H1 (cell line): ENCODE results near the gene TGFBR2. TPM values are rescaled to one million over a fixed set of nuclear protein-coding genes. Genes with fewer than 3 reads are reported as not detected.

Experiments
- CTCF ChIA-PET: fragments of 300-600 bp; sonication (Branson Sonifier 250); formaldehyde crosslinking; loops from one replicate; lab custom pipeline; 2021; ENCODE audit not compliant: partially characterized antibody; lab: Charles Lee
- POLR2A ChIA-PET: fragments of 300-600 bp; sonication (Branson Sonifier 250); formaldehyde crosslinking; loops from one replicate; lab custom pipeline; 2021; ENCODE audit warnings: inconsistent platforms; ENCODE audit not compliant: partially characterized antibody; lab: Charles Lee
- DNase-seq, 2 experiments: peaks; one replicate each; pipeline versions ENCODE4 v3.0.0 to v3.0.0-alpha.2; 2010 to 2022; ENCODE audit warnings: low spot score in 2 of 2, low read depth in 1 of 2, mixed read lengths in 1 of 2
- FAIRE-seq: peaks from 2 replicates; lab custom pipeline; 2011; peaks lifted over from hg19 to GRCh38; lab: Jason Lieb, UNC
- H2AFZ ChIP-seq: 2 replicates; pipeline ENCODE4 v1.8.1; 2012; ENCODE audit warnings: low read length, inconsistent platforms
- H2AK5ac ChIP-seq: 2 replicates; pipeline ENCODE4 v1.6.1; 2013; ENCODE audit warnings: low read depth, low read length
- H2BK120ac ChIP-seq: replicated peaks from 2 replicates; pipeline ENCODE3; 2013; ENCODE audit warnings: low read depth, low read length, inconsistent platforms
- H2BK12ac ChIP-seq: 2 replicates; pipeline ENCODE4 v1.6.1; 2013; ENCODE audit warnings: low read depth, low read length
- H2BK15ac ChIP-seq: 2 replicates; pipeline ENCODE4 v1.6.1; 2013; ENCODE audit warnings: low read length
- H2BK20ac ChIP-seq: 2 replicates; pipeline ENCODE4 v1.6.1; 2013; ENCODE audit warnings: low read length
- H2BK5ac ChIP-seq: 2 replicates; pipeline ENCODE4 v1.6.1; 2013; ENCODE audit warnings: low read depth, low read length
- H3K14ac ChIP-seq: 2 replicates; pipeline ENCODE4 v1.6.1; 2013; ENCODE audit warnings: inconsistent platforms; ENCODE audit not compliant: insufficient read length
- H3K18ac ChIP-seq: 2 replicates; pipeline ENCODE4 v1.6.1; 2013; ENCODE audit warnings: low read length; ENCODE audit errors: extremely low read depth
- H3K23ac ChIP-seq: 2 replicates; pipeline ENCODE4 v1.6.1; 2013; ENCODE audit warnings: inconsistent platforms; ENCODE audit not compliant: insufficient read length
- H3K23me2 ChIP-seq: 2 replicates; pipeline ENCODE4 v1.6.1; 2013; ENCODE audit warnings: low read depth, low read length
- H3K27ac ChIP-seq: 2 replicates; pipeline ENCODE4 v1.6.1; 2011; ENCODE audit warnings: low read depth, low read length, inconsistent platforms
- H3K27me3 ChIP-seq, 4 experiments: replicated peaks in 1 of 4; 1 replicate in 1 of 4; 2 replicates in 3 of 4; pipeline versions ENCODE4 v1.6.1 to v1.8.1; 2011 to 2013; ENCODE audit warnings: low read length in 3 of 4, mild to moderate bottlenecking in 3 of 4, inconsistent platforms in 2 of 4, mixed read lengths in 2 of 4, moderate library complexity in 1 of 4; ENCODE audit not compliant: control insufficient read depth in 3 of 4, insufficient read depth in 3 of 4; ENCODE audit errors: extremely low read depth in 1 of 4
- H3K36me3 ChIP-seq, 4 experiments: 2 replicates each; pipeline versions ENCODE4 v1.6.1 to v1.8.1; 2011 to 2013; ENCODE audit warnings: mild to moderate bottlenecking in 4 of 4, low read length in 3 of 4, moderate library complexity in 2 of 4, control low read depth in 1 of 4, inconsistent platforms in 1 of 4; ENCODE audit not compliant: insufficient read depth in 4 of 4, control insufficient read depth in 2 of 4
- H3K4ac ChIP-seq: replicated peaks from 2 replicates; pipeline ENCODE3; 2013; ENCODE audit warnings: low read length, low read depth, mixed read lengths, inconsistent platforms; ENCODE audit not compliant: insufficient read length
- H3K4me1 ChIP-seq, 4 experiments: replicated peaks in 1 of 4; 1 replicate in 1 of 4; 2 replicates in 3 of 4; pipeline versions ENCODE4 v1.6.1 to v1.8.1; 2011 to 2013; ENCODE audit warnings: low read length in 3 of 4, inconsistent platforms in 2 of 4, mixed read lengths in 1 of 4; ENCODE audit not compliant: insufficient read depth in 4 of 4, control insufficient read depth in 3 of 4
- H3K4me2 ChIP-seq, 2 experiments: 2 replicates each; pipeline versions ENCODE4 v1.6.1 to v1.8.1; 2011 to 2013; ENCODE audit warnings: low read depth in 2 of 2, low read length in 2 of 2, control low read depth in 1 of 2, inconsistent platforms in 1 of 2, mild to moderate bottlenecking in 1 of 2; ENCODE audit not compliant: insufficient read depth in 1 of 2
- H3K4me3 ChIP-seq, 4 experiments: fragments of 200-600, 300-600 bp in 1 of 4; sonication (generic), shearing (Covaris generic), sonication (Bioruptor Twin) in 1 of 4; 2 replicates each; pipeline versions ENCODE4 v1.5.1 to v1.8.1; 2011 to 2016; ENCODE audit warnings: low read length in 4 of 4, low read depth in 3 of 4, control low read depth in 2 of 4, inconsistent platforms in 2 of 4, mild to moderate bottlenecking in 2 of 4, mixed read lengths in 1 of 4, moderate library complexity in 1 of 4; ENCODE audit not compliant: insufficient read depth in 2 of 4; ENCODE audit errors: extremely low read depth in 1 of 4
- H3K56ac ChIP-seq: replicated peaks from 2 replicates; pipeline ENCODE3; 2013; ENCODE audit warnings: low read depth, mild to moderate bottlenecking, mixed read lengths, low read length, inconsistent platforms; ENCODE audit not compliant: insufficient read length
- H3K79me1 ChIP-seq: 2 replicates; pipeline ENCODE4 v1.6.1; 2013; ENCODE audit warnings: low read depth, low read length, control low read depth
- H3K79me2 ChIP-seq, 2 experiments: 2 replicates each; pipeline versions ENCODE4 v1.6.1 to v1.8.1; 2012 to 2013; ENCODE audit warnings: low read length in 2 of 2, mild to moderate bottlenecking in 2 of 2, inconsistent platforms in 1 of 2; ENCODE audit not compliant: insufficient read depth in 2 of 2, control insufficient read depth in 1 of 2
- H3K9ac ChIP-seq, 4 experiments: replicated peaks in 1 of 4; 1 replicate in 1 of 4; 2 replicates in 3 of 4; pipeline versions ENCODE4 v1.6.1 to v1.8.1; 2011 to 2013; ENCODE audit warnings: low read depth in 3 of 4, low read length in 3 of 4, control low read depth in 2 of 4, mild to moderate bottlenecking in 2 of 4, moderate library complexity in 2 of 4, inconsistent platforms in 1 of 4; ENCODE audit errors: extremely low read depth in 1 of 4
- H3K9me3 ChIP-seq, 2 experiments: 2 replicates each; pipeline versions ENCODE4 v1.6.1 to v1.8.1; 2012 to 2013; ENCODE audit warnings: mild to moderate bottlenecking in 2 of 2, moderate library complexity in 2 of 2, control low read depth in 1 of 2, inconsistent platforms in 1 of 2, low read depth in 1 of 2, low read length in 1 of 2, mixed read lengths in 1 of 2; ENCODE audit not compliant: insufficient read depth in 2 of 2
- H4K20me1 ChIP-seq, 2 experiments: replicated peaks in 1 of 2; 2 replicates each; pipeline versions ENCODE3 to v1.8.1; 2011 to 2013; ENCODE audit warnings: inconsistent platforms in 2 of 2, low read length in 2 of 2, mild to moderate bottlenecking in 1 of 2; ENCODE audit not compliant: insufficient read depth in 2 of 2, control insufficient read depth in 1 of 2
- H4K5ac ChIP-seq: 2 replicates; pipeline ENCODE4 v1.6.1; 2013; ENCODE audit warnings: low read length, low read depth, mixed read lengths, inconsistent platforms; ENCODE audit not compliant: insufficient read length
- H4K8ac ChIP-seq: 2 replicates; pipeline ENCODE4 v1.8.0; 2013; ENCODE audit warnings: mild to moderate bottlenecking, moderate library complexity, low read length, inconsistent platforms; ENCODE audit not compliant: insufficient read depth; ENCODE audit errors: extremely low read depth
- H4K91ac ChIP-seq: replicated peaks from 2 replicates; pipeline ENCODE3; 2013; ENCODE audit warnings: low read length, mixed read lengths, inconsistent platforms; ENCODE audit not compliant: insufficient read length
- ASH2L ChIP-seq: fragments of 200-600, 300-600 bp; sonication (generic); IDR thresholded peaks from one replicate; pipeline ENCODE4 v1.7.1; 2017; ENCODE audit warnings: low read length
- BRCA1 ChIP-seq: IDR thresholded peaks from 2 replicates; pipeline ENCODE4 v1.6.1; 2012; ENCODE audit warnings: low read depth, low read length, improper control_type of control experiment
- CHD1 ChIP-seq: IDR thresholded peaks from 2 replicates; pipeline ENCODE4 v1.6.1; 2012; ENCODE audit warnings: low read depth, low read length, improper control_type of control experiment
- POLR2A ChIP-seq, 2 experiments: IDR thresholded peaks; 1 replicate in 1 of 2; 2 replicates in 1 of 2; pipeline ENCODE4 v1.6.1; 2011; ENCODE audit warnings: low read depth in 2 of 2, low read length in 2 of 2, mild to moderate bottlenecking in 2 of 2; ENCODE audit errors: control extremely low read depth in 1 of 2
- SIN3A ChIP-seq, 2 experiments: IDR thresholded peaks in 1 of 2; conservative IDR thresholded peaks in 1 of 2; 2 replicates each; pipeline ENCODE4 v1.6.1; 2011 to 2012; ENCODE audit warnings: low read length in 2 of 2, improper control_type of control experiment in 1 of 2, low read depth in 1 of 2, mild to moderate bottlenecking in 1 of 2
- SP1 ChIP-seq: IDR thresholded peaks from 2 replicates; pipeline ENCODE4 v1.6.1; 2011; ENCODE audit warnings: low read depth, low read length
- TBP ChIP-seq: IDR thresholded peaks from 2 replicates; pipeline ENCODE4 v1.6.1; 2011; ENCODE audit warnings: low read depth, low read length, improper control_type of control experiment
- YY1 ChIP-seq: IDR thresholded peaks from 2 replicates; pipeline ENCODE4 v1.6.1; 2011; ENCODE audit warnings: low read depth, mild to moderate bottlenecking, low read length
- WGBS, 2 experiments: shearing (Covaris generic) in 1 of 2; methylation state at CpG; one replicate each; pipeline versions ENCODE4 v1.1.6 to v1.1.7; 2013 to 2015; ENCODE audit warnings: low lambda C conversion rate in 2 of 2, mixed read lengths in 2 of 2, inconsistent platforms in 1 of 2, low coverage in 1 of 2, missing lambda C conversion rate in 1 of 2; ENCODE audit not compliant: insufficient replicate concordance in 2 of 2, insufficient coverage in 1 of 2, insufficient read length in 1 of 2; ENCODE audit errors: extremely low coverage in 1 of 2, missing lambda C conversion rate in 1 of 2; 5-methylcytosine and 5-hydroxymethylcytosine counted together
- polyA plus RNA-seq, 7 experiments: library from polyadenylated mRNA; depleted of rRNA in 3 of 7; stranded (reverse) in 5 of 7; unstranded in 2 of 7; fragments of >200 nt in 5 of 7; fragments of 200-250 nt in 2 of 7; gene quantifications; 1 replicate in 5 of 7; 2 replicates in 1 of 7; 4 replicates in 1 of 7; pipeline versions ENCODE4 v1.2.1 to v1.2.3, GENCODE V29; 2011 to 2013; ENCODE audit warnings: missing spikeins in 2 of 7, mixed read lengths in 2 of 7
- total RNA-seq: library from RNA; stranded (reverse); fragmentation: NEBNext Ultra II Directional; extraction: Animal tissue kit (Norgen Biotek cat#: 25700); gene quantifications from 2 replicates; pipeline ENCODE4 v1.2.1, GENCODE V29; 2021

The TGFBR2 gene
- total and polyA plus RNA-seq, 2 of the 8 experiments (the other 6 are each of a cell fraction or from before 2014, with no cell fraction given) = 4.2 to 7.4 TPM

DNA sequence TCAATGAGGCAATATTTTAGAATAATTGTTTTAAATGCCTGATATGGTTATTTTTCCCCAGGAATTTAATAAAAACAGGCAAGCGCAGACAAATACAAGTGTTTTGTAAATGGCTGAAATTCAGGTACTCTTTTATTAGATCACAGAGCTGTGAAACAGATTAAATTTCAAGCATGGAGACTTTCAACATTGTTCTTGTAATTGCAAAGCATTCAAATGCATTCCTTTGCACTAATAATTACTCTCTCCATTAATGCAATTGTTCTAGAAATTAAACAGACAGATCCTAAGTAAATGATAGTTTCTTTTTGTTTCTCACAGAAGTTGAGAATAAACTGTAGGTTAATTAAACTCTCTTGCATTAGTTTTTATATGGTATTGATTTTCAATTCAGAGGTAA, 42.4 kb upstream of the TGFBR2 start:
- H3K79me1 ChIP-seq = no peaks in the 10 kb centered on the region
- no peak for TF ChIP-seq TBP
- no peak for TF ChIP-seq CHD1
- no peak for TF ChIP-seq BRCA1
- TF ChIP-seq YY1 = no peak
- TF ChIP-seq POLR2A (IDR thresholded peaks at IDR 0.05; ENCODE audit: control extremely low read depth in 1 of 2, low read depth in 2 of 2, low read length in 2 of 2) = no peak
- TF ChIP-seq SIN3A (conservative IDR thresholded peaks at IDR 0.05 in 1 of 2, IDR thresholded peaks at IDR 0.05 in 1 of 2; ENCODE audit: low read depth in 1 of 2, low read length in 2 of 2) = no peak
- TF ChIP-seq SP1 = no peak
- TF ChIP-seq ASH2L = no peak

More for the DNA sequence above, 42.4 kb upstream of the TGFBR2 start:
- FAIRE-seq = no peak
- Histone ChIP-seq H4K91ac (no peak overlapping the region), H2BK12ac (no peak overlapping the region), H4K8ac (no peak overlapping the region), H3K4me3 (no peak overlapping the region), H3K9ac (no peak overlapping the region), H3K4me1 (0 out of 7 replicates have a peak, but pooled peaks cover 0 to 2% (median 0%) of the 10 kb centered on the region in 4 experiments), H3K23me2 (no peaks in the 10 kb centered on the region), H4K5ac (no peak overlapping the region), H3K14ac (no peak overlapping the region), H2BK20ac (no peak overlapping the region), H3K23ac (no peak overlapping the region), H3K36me3 (no peaks in the 10 kb centered on the region), H3K9me3 (no peaks in the 10 kb centered on the region), H4K20me1 (no peaks in the 10 kb centered on the region), H3K18ac (no peak overlapping the region), H3K27ac (no peak overlapping the region), H3K56ac (no peak overlapping the region), H2BK15ac (no peak overlapping the region), H3K27me3 (no peaks in the 10 kb centered on the region), H2BK120ac (no peak overlapping the region), H3K4ac (no peak overlapping the region), H3K4me2 (no peak overlapping the region), H2BK5ac (no peak overlapping the region), H2AFZ (no peak overlapping the region), H3K79me2 (no peaks in the 10 kb centered on the region), H2AK5ac (no peak overlapping the region)
- ChIA-PET CTCF (no interaction called here), POLR2A (no interaction called here)
- no peak for DNase-seq
- WGBS, 2 experiments = 91% methylated on average over 1 of the region's 1 CpG; no CpG with 5 or more reads in 1 of the 2 experiments
